ENCODE results near the gene FAM131C. TPM values are rescaled to one million over a fixed set of nuclear protein-coding genes. Genes with fewer than 3 reads are reported as not detected.

FAM131C gene
- total RNA-seq, 1 experiment from 2014 or later: 3.4 TPM

DNA sequence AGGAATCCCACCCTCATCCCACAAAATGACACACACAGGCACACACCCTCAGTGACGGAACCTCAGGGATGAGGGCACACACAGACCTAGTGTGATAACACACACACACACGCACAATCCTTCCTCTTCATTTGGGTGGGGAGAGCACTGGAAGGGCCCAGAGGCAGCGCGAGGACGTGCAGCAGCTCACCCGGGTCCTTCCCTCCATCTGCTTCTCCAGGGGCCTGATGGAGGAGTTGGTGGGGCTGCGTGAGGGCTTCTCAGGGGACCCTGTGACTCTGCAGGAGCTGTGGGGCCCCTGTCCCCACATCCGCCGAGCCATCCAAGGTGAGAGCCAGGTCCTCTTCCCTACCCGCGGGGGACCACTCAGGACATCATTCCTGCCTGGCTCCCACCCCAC is 51.1 kb downstream of the FAM131C start:
- H3K36me3 ChIP-seq (ENCODE audit: control insufficient read depth, insufficient read depth, low read length): no peaks in the 10 kb centered on the region
- no peak overlapping the region for H3K4me3 ChIP-seq (ENCODE audit: low read depth in 2 of 2, low read length in 2 of 2)
- ATAC-seq (no peak), DNase-seq (ENCODE audit: low read depth, low spot score) (no peak)
- ChIA-PET CTCF (no interaction called here), POLR2A (no interaction called here)
- intact Hi-C loops (cut with micrococcal nuclease; ENCODE audit: unreplicated experiment) (no loop called here), in situ Hi-C loops (cut with HindIII; ENCODE audit: low pct_unique_long_range_greater_than_20kb, low sequenced_read_pairs) (no loop called here)
- H3K4me1 ChIP-seq (ENCODE audit: control insufficient read depth, insufficient read depth, low read length): peaks cover 5% of the 10 kb centered on the region
- TF ChIP-seq TCF7L2 (IDR thresholded peaks at IDR 0.05; ENCODE audit: low read depth, low read length) (no peak), POLR2AphosphoS5 (IDR thresholded peaks at IDR 0.05; ENCODE audit: low read depth, low read length) (no peak), SIN3A (IDR thresholded peaks at IDR 0.05; ENCODE audit: borderline replicate concordance, insufficient read depth, low read depth, low read length) (no peak), CTCF (IDR thresholded peaks at IDR 0.05) (no peak)
- TF ChIP-seq, protein P1, sequence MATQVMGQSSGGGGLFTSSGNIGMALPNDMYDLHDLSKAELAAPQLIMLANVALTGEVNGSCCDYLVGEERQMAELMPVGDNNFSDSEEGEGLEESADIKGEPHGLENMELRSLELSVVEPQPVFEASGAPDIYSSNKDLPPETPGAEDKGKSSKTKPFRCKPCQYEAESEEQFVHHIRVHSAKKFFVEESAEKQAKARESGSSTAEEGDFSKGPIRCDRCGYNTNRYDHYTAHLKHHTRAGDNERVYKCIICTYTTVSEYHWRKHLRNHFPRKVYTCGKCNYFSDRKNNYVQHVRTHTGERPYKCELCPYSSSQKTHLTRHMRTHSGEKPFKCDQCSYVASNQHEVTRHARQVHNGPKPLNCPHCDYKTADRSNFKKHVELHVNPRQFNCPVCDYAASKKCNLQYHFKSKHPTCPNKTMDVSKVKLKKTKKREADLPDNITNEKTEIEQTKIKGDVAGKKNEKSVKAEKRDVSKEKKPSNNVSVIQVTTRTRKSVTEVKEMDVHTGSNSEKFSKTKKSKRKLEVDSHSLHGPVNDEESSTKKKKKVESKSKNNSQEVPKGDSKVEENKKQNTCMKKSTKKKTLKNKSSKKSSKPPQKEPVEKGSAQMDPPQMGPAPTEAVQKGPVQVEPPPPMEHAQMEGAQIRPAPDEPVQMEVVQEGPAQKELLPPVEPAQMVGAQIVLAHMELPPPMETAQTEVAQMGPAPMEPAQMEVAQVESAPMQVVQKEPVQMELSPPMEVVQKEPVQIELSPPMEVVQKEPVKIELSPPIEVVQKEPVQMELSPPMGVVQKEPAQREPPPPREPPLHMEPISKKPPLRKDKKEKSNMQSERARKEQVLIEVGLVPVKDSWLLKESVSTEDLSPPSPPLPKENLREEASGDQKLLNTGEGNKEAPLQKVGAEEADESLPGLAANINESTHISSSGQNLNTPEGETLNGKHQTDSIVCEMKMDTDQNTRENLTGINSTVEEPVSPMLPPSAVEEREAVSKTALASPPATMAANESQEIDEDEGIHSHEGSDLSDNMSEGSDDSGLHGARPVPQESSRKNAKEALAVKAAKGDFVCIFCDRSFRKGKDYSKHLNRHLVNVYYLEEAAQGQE (IDR thresholded peaks at IDR 0.05; ENCODE audit: insufficient read depth in 1 of 2, low read depth in 2 of 2, low read length in 1 of 2): no peak
- no peaks in the 10 kb centered on the region for H3K27me3 ChIP-seq (ENCODE audit: control insufficient read depth, insufficient read depth, low read length)
- H3K9me3 ChIP-seq (ENCODE audit: control insufficient read depth, insufficient read depth, low read depth, low read length): no peaks in the 10 kb centered on the region
- BruUV-seq (replicated peaks): no TSS peak
- no peak overlapping the region for H3K27ac ChIP-seq (ENCODE audit: low read length)

DNA sequence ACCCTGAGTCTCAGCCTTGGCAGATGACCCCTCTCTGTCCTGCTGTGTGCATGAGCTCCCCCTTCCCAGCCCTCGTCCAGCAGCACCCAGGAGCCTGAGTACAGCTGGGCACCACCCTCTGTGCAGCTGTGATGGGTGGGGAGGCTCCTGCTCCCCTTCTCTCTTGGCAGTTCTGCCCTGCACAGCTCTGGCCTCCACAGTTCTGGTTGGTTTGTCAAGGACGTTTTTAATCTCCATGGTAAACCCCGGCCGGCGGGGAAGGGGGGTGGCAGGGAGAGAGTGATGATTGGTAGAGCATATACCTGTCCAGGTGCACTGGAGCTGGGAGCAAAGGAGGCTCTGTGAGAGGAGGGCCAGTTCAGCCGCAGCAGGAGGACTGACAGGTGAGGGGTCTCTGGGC is 51.8 kb downstream of the FAM131C start, which contains the start of gene CLCNKA:
CLCNKA (plus strand) TSS at position 356 of the 400 bp plus-strand sequence. CDS start 584 bp downstream, outside the sequence.
- intact Hi-C loops (cut with micrococcal nuclease; ENCODE audit: unreplicated experiment): no loop called here
- no TSS peak for BruUV-seq (replicated peaks)
- POLR2A ChIA-PET: no interaction called here

More for the DNA sequence above, 51.8 kb downstream of the FAM131C start, which contains the start of gene CLCNKA:
- H3K4me1 ChIP-seq (ENCODE audit: control insufficient read depth, insufficient read depth, low read length): peaks cover 8% of the 10 kb centered on the region
- CTCF ChIA-PET: no interaction called here
- H3K9me3 ChIP-seq (ENCODE audit: control insufficient read depth, insufficient read depth, low read depth, low read length): no peaks in the 10 kb centered on the region
- no peak for ATAC-seq
- in situ Hi-C loops (cut with HindIII; ENCODE audit: low pct_unique_long_range_greater_than_20kb, low sequenced_read_pairs): no loop called here
- no peak within 1 kb of the TSS for H3K27ac ChIP-seq (ENCODE audit: low read length)
- TF ChIP-seq POLR2AphosphoS5 (IDR thresholded peaks at IDR 0.05; ENCODE audit: low read depth, low read length): no peak
- TF ChIP-seq, protein P1 (IDR thresholded peaks at IDR 0.05; ENCODE audit: insufficient read depth in 1 of 2, low read depth in 2 of 2, low read length in 1 of 2): no peak
- TF ChIP-seq SIN3A (IDR thresholded peaks at IDR 0.05; ENCODE audit: borderline replicate concordance, insufficient read depth, low read depth, low read length): no peak
- no peak for TF ChIP-seq CTCF (IDR thresholded peaks at IDR 0.05)
- TF ChIP-seq TCF7L2 (IDR thresholded peaks at IDR 0.05; ENCODE audit: low read depth, low read length): no peak
- H3K36me3 ChIP-seq (ENCODE audit: control insufficient read depth, insufficient read depth, low read length): no peaks in the 10 kb centered on the region
- no peak within 1 kb of the TSS for H3K4me3 ChIP-seq (ENCODE audit: low read depth in 2 of 2, low read length in 2 of 2)
- no peaks in the 10 kb centered on the region for H3K27me3 ChIP-seq (ENCODE audit: control insufficient read depth, insufficient read depth, low read length)
- DNase-seq (ENCODE audit: low read depth, low spot score): no peak

All from Panc1 (cell line).